Esophagus squamous epithelium (tissue), 5 donors: ENCODE data around the gene PLCD1. TPM values are rescaled to one million over a fixed set of nuclear protein-coding genes. Genes with fewer than 3 reads are reported as not detected.
A peak's percentile ranks its signal among the peaks of the same experiment; 100 is the strongest.

Experiments used
- DNase-seq: peaks from one replicate; lab custom pipeline; 2025; lab: John Stamatoyannopoulos, UW
- H3K27ac ChIP-seq, 4 donors: fragments of 200-600 bp; sonication (generic); one replicate each; pipeline ENCODE4 v1.5.1; 2016 to 2019; ENCODE audit warnings: mild to moderate bottlenecking in 1 of 4
- H3K27me3 ChIP-seq, 4 donors: fragments of 200-600 bp; sonication (generic); 1 replicate in 3 of 4; 2 replicates in 1 of 4; pipeline versions ENCODE4 v1.5.1 to v1.6.0; 2017 to 2021; ENCODE audit warnings: antibody characterized with exemption in 1 of 4
- H3K36me3 ChIP-seq, 3 donors: fragments of 200-600 bp; sonication (generic); one replicate each; pipeline ENCODE4 v1.5.1; 2016 to 2019
- H3K4me1 ChIP-seq, 3 donors: fragments of 200-600 bp; sonication (generic); one replicate each; pipeline ENCODE4 v1.5.1; 2017 to 2019
- H3K4me3 ChIP-seq, 4 donors: fragments of 200-600 bp; sonication (generic); 1 replicate in 3 of 4; 2 replicates in 1 of 4; pipeline ENCODE4 v1.5.1; 2016 to 2019; ENCODE audit warnings: mild to moderate bottlenecking in 2 of 4, moderate library complexity in 1 of 4
- H3K9me3 ChIP-seq, 3 donors: fragments of 200-600 bp; sonication (generic); one replicate each; pipeline ENCODE4 v1.5.1; 2016 to 2019
- CTCF ChIP-seq, 6 experiments: fragments of 450-650 bp in 4 of 6; fragments of 200-600 bp in 2 of 6; sonication (generic) in 2 of 6; IDR thresholded peaks; one replicate each; pipeline ENCODE4 v1.5.1; 2016 to 2019; ENCODE audit warnings: antibody characterized with exemption in 6 of 6, mild to moderate bottlenecking in 4 of 6, moderate library complexity in 4 of 6
- POLR2A ChIP-seq, 4 donors: fragments of 450-650 bp; IDR thresholded peaks; one replicate each; pipeline ENCODE4 v1.6.1; 2017; ENCODE audit warnings: antibody characterized with exemption in 4 of 4, mild to moderate bottlenecking in 4 of 4, moderate library complexity in 3 of 4
- WGBS, 2 donors: methylation state at CpG; one replicate each; pipeline ENCODE4 v1.1.5; 2018; 5-methylcytosine and 5-hydroxymethylcytosine counted together
- intact Hi-C: fragments of 100-400 bp; cut with DNase I; formaldehyde crosslinking; loops from one replicate; pipeline ENCODE4 v1.15.0; 2022
- small RNA-seq, 4 donors: library from RNA; depleted of rRNA; stranded (forward); fragments of <200 nt; gene quantifications; one replicate each; pipeline ENCODE3, GENCODE V24; 2016
- total RNA-seq, 4 donors: library from RNA; depleted of rRNA; stranded (reverse); fragments of >200 nt; gene quantifications; one replicate each; pipeline ENCODE4 v1.1.0, GENCODE V29; 2016
- donor health status: DM: yes; HTN: yes; CAD: no.

PLCD1 gene
- total RNA-seq, 4 donors from 2014 or later, result 24.2 to 37.9 (median 35.0) TPM

- intact Hi-C loops, result no loop called here
- TF ChIP-seq POLR2A (IDR thresholded peaks at IDR 0.05) (no peak), CTCF (IDR thresholded peaks at IDR 0.05) (no peak)
- Histone ChIP-seq H3K36me3 (peaks cover 0 to 13% (median 0%) of the 10 kb centered on the region in 3 donors), H3K4me1 (peaks cover 8 to 28% (median 8%) of the 10 kb centered on the region in 3 donors), H3K4me3 (no peak overlapping the region), H3K27ac (no peak overlapping the region), H3K9me3 (no peaks in the 10 kb centered on the region), H3K27me3 (no peaks in the 10 kb centered on the region)
- WGBS, 2 donors, result 73 to 81% methylated on average over 3 of the region's 3 CpGs
- DNase-seq, result no peak
Observed at GRCh38 chr3:37963635-37964034, 65.8 kb downstream of the PLCD1 start.

- WGBS, 2 donors, result 53 to 59% methylated on average over 5 of the region's 5 CpGs
- H3K27ac ChIP-seq, result peak overlapping the region in 2 of 4 donors; percentile 3 to 10
- DNase-seq, result no peak
Observed at GRCh38 chr3:37963016-37963415, 66.4 kb downstream of the PLCD1 start.

GRCh38 chr3:37961622-37962431 lies 67.6 kb downstream of the PLCD1 start:
- peaks cover 0 to 11% (median 0%) of the 10 kb centered on the region in 3 donors for H3K36me3 ChIP-seq
- no peak for DNase-seq
- no peaks in the 10 kb centered on the region for H3K27me3 ChIP-seq
- 28 to 52% methylated on average over 6 of the region's 6 CpGs for WGBS, 2 donors
- intact Hi-C loops, result no loop called here
- H3K9me3 ChIP-seq, result no peaks in the 10 kb centered on the region
- H3K27ac ChIP-seq, result peak overlapping the region in 3 of 4 donors; percentile 18 to 54 (median 25)
- peaks cover 8 to 33% (median 12%) of the 10 kb centered on the region in 3 donors for H3K4me1 ChIP-seq
- no peak for TF ChIP-seq POLR2A (IDR thresholded peaks at IDR 0.05)
- no peak for TF ChIP-seq CTCF (IDR thresholded peaks at IDR 0.05)
- H3K4me3 ChIP-seq, result no peak overlapping the region

More at GRCh38 chr3:37963016-37963415, 66.4 kb downstream of the PLCD1 start:
- H3K4me1 ChIP-seq, result peaks cover 8 to 27% (median 8%) of the 10 kb centered on the region in 3 donors
- H3K36me3 ChIP-seq, result peaks cover 0 to 9% (median 0%) of the 10 kb centered on the region in 3 donors
- intact Hi-C loops, result no loop called here
- no peaks in the 10 kb centered on the region for H3K9me3 ChIP-seq
- TF ChIP-seq CTCF (IDR thresholded peaks at IDR 0.05) (no peak), POLR2A (IDR thresholded peaks at IDR 0.05) (no peak)
- no peaks in the 10 kb centered on the region for H3K27me3 ChIP-seq
- no peak overlapping the region for H3K4me3 ChIP-seq

- H3K27me3 ChIP-seq, result no peaks in the 10 kb centered on the region
- H3K36me3 ChIP-seq, result peaks cover 0 to 23% (median 0%) of the 10 kb centered on the region in 3 donors
- peaks cover 17 to 72% (median 28%) of the 10 kb centered on the region in 3 donors for H3K4me1 ChIP-seq
- no peak for TF ChIP-seq POLR2A (IDR thresholded peaks at IDR 0.05)
- no peak for TF ChIP-seq CTCF (IDR thresholded peaks at IDR 0.05)
- no peak for DNase-seq
- 61 to 86% methylated on average over 5 to 7 of the region's 7 CpGs for WGBS, 2 donors
- no peak overlapping the region for H3K4me3 ChIP-seq
- no peaks in the 10 kb centered on the region for H3K9me3 ChIP-seq
- intact Hi-C loops, result no loop called here
- peak overlapping the region; percentile 23 to 66 (median 58) for H3K27ac ChIP-seq
Observed at GRCh38 chr3:37957539-37957936, 71.9 kb downstream of the PLCD1 start.

Small RNA genes within 50 kb of the gene (small RNA-seq; reads per million reads assigned to genes)
- 1.1 to 3.3 (median 2.0) reads per million in 4 donors for gene MIR26A1
- gene RF00019, result 0 reads per million in 4 donors

Other genes starting within 250 kb of the PLCD1 start
- gene CTDSPL, start 167.8 kb downstream of the PLCD1 start, total RNA-seq, result 10 to 100 TPM; 20.7 to 55.1 (median 30.8) TPM
- gene VILL, start 38.9 kb downstream of the PLCD1 start, total RNA-seq, result 10 to 100 TPM in 1 of 4 donors, 1 to 10 TPM in 3; 5.5 to 13.0 (median 6.1) TPM
- under 1 TPM in 1 of 4 donors, not detected in 3; 0.19 TPM for gene DLEC1, start 9.6 kb upstream of the PLCD1 start, total RNA-seq
- 10 to 100 TPM; 63.5 to 75.2 (median 68.7) TPM for gene ACAA1, start 107.5 kb upstream of the PLCD1 start, total RNA-seq
- gene MYD88, start 109.0 kb upstream of the PLCD1 start, total RNA-seq, result 10 to 100 TPM; 42.5 to 77.1 (median 60.2) TPM
- 10 to 100 TPM; 28.8 to 48.2 (median 37.6) TPM for gene OXSR1, start 135.9 kb upstream of the PLCD1 start, total RNA-seq
- gene SLC22A13, start 236.2 kb upstream of the PLCD1 start, total RNA-seq, result under 1 TPM in 2 of 4 donors, not detected in 2; 0.48 to 0.76 TPM